T-cell (primary cell): ENCODE data around the gene RIMS3. TPM values are rescaled to one million over a fixed set of nuclear protein-coding genes. Genes with fewer than 3 reads are reported as not detected.

Experiments used
- ATAC-seq, 4 experiments: fragments of 200-7000 bp in 3 of 4; fragments of 150-1000 bp in 1 of 4; cut with Tn5 transposase; replicated peaks in 1 of 4; 1 replicate in 3 of 4; 2 replicates in 1 of 4; pipeline ENCODE4 v1.10.0; 2021; ENCODE audit warnings: moderate library complexity in 3 of 4, mild to moderate bottlenecking in 2 of 4, moderate number of reproducible peaks in 1 of 4
- CTCF ChIA-PET, 2 donors: fragments of 300-600 bp; sonication (Branson Sonifier 250); formaldehyde crosslinking; loops; one replicate each; lab custom pipeline; 2022; ENCODE audit warnings: antibody characterized with exemption in 2 of 2; lab: Charles Lee
- POLR2A ChIA-PET, 2 donors: fragments of 300-600 bp; sonication (Branson Sonifier 250); formaldehyde crosslinking; loops; one replicate each; lab custom pipeline; 2022; ENCODE audit warnings: antibody characterized with exemption in 2 of 2; lab: Charles Lee
- DNase-seq, 35 experiments: peaks; one replicate each; pipeline versions ENCODE4 v3.0.0 to v3.0.0-alpha.2; 2013 to 2023
- H3K27ac ChIP-seq: one replicate; pipeline ENCODE4 v1.5.1; 2013; ENCODE audit warnings: low read length
- H3K27me3 ChIP-seq, 2 experiments: replicated peaks in 1 of 2; 1 replicate in 1 of 2; 2 replicates in 1 of 2; pipeline versions ENCODE4 v1.6.1 to v1.7.0; 2013; ENCODE audit warnings: low read length in 1 of 2, mixed read lengths in 1 of 2; ENCODE audit not compliant: control insufficient read depth in 2 of 2, insufficient read depth in 2 of 2; ENCODE audit errors: extremely low read depth in 1 of 2
- H3K36me3 ChIP-seq, 2 donors: 1 replicate in 1 of 2; 2 replicates in 1 of 2; pipeline versions ENCODE4 v1.6.1 to v1.7.0; 2013; ENCODE audit warnings: low read length in 1 of 2; ENCODE audit not compliant: control insufficient read depth in 2 of 2, insufficient read depth in 1 of 2; ENCODE audit errors: extremely low read depth in 1 of 2
- H3K4me1 ChIP-seq, 2 experiments: 1 replicate in 1 of 2; 2 replicates in 1 of 2; pipeline versions ENCODE4 v1.6.1 to v1.7.0; 2013; ENCODE audit warnings: low read length in 2 of 2, mixed read lengths in 1 of 2; ENCODE audit not compliant: insufficient read depth in 2 of 2, control insufficient read depth in 1 of 2; ENCODE audit errors: extremely low read depth in 1 of 2
- H3K4me3 ChIP-seq, 2 donors: 1 replicate in 1 of 2; 2 replicates in 1 of 2; pipeline versions ENCODE4 v1.5.1 to v1.7.0; 2013; ENCODE audit warnings: mild to moderate bottlenecking in 2 of 2, low read length in 1 of 2, moderate library complexity in 1 of 2; ENCODE audit not compliant: control insufficient read depth in 1 of 2; ENCODE audit errors: extremely low read depth in 1 of 2
- H3K9me3 ChIP-seq: 2 replicates; pipeline ENCODE4 v1.7.0; 2013
- H3K27ac Mint-ChIP-seq, 2 donors: one replicate each; pipeline ENCODE4 v1.8.0; 2020 to 2021; ENCODE audit warnings: mild to moderate bottlenecking in 2 of 2, mixed read lengths in 2 of 2
- H3K27me3 Mint-ChIP-seq, 2 donors: one replicate each; pipeline ENCODE4 v1.8.0; 2021 to 2022; ENCODE audit warnings: mixed read lengths in 2 of 2
- H3K36me3 Mint-ChIP-seq: one replicate; pipeline ENCODE4 v1.8.0; 2021; ENCODE audit warnings: mixed read lengths
- H3K4me1 Mint-ChIP-seq, 3 donors: one replicate each; pipeline ENCODE4 v1.8.0; 2020 to 2022; ENCODE audit warnings: mixed read lengths in 3 of 3, mild to moderate bottlenecking in 1 of 3
- H3K4me3 Mint-ChIP-seq, 3 donors: one replicate each; pipeline ENCODE4 v1.8.0; 2020 to 2022; ENCODE audit warnings: mild to moderate bottlenecking in 3 of 3, mixed read lengths in 3 of 3, moderate library complexity in 3 of 3
- H3K9me3 Mint-ChIP-seq, 3 donors: one replicate each; pipeline ENCODE4 v1.8.0; 2020 to 2022; ENCODE audit warnings: mixed read lengths in 3 of 3
- WGBS: methylation state at CpG from one replicate; pipeline ENCODE4 v1.1.5; 2013; ENCODE audit warnings: missing lambda C conversion rate; ENCODE audit not compliant: insufficient coverage; 5-methylcytosine and 5-hydroxymethylcytosine counted together
- total RNA-seq, 35 experiments: library from RNA in 6 of 35; stranded (reverse) in 6 of 35; fragments of 120-200 nt in 1 of 35; gene quantifications; one replicate each; pipeline versions ENCODE4 v1.2.1 to v1.2.4 and lab custom pipeline; 2013 to 2026

RIMS3 gene
- total RNA-seq, 5 donors from 2014 or later (not counting 1 experiment from before 2014, with no cell fraction given) = 1.8 to 3.0 (median 2.3) TPM

DNA sequence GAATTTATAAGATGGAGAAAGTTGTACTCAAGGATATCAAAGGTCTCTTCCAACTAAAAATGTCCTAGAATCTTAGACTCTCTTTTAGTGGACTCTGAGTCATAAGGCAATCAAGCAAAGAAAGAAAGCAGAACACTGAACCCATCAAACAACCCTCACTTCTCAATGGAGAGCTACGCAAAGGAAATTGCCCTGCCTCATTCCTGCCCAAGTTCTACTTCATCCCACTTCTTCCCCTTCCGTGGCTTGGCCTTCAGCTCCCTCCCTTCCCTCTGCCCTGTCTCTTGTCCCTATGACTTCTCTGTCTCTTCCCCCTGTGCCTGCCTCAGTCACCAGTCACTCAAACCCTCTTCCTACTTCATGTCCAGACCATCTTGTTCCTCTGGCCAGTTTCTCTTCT is 58.5 kb downstream of the RIMS3 start:
- H3K4me1 Mint-ChIP-seq = no peaks in the 10 kb centered on the region
- DNase-seq (no peak), ATAC-seq (no peak)
- H3K9me3 ChIP-seq = no peaks in the 10 kb centered on the region
- H3K27me3 Mint-ChIP-seq = peaks cover 5 to 6% of the 10 kb centered on the region in 2 donors
- H3K36me3 Mint-ChIP-seq = no peaks in the 10 kb centered on the region
- peaks cover 0 to 3% of the 10 kb centered on the region in 2 experiments for H3K27me3 ChIP-seq
- ChIA-PET CTCF (no interaction called here), POLR2A (no interaction called here)
- H3K4me3 Mint-ChIP-seq = no peak overlapping the region
- 80% methylated on average over 2 of the region's 2 CpGs for WGBS
- H3K4me3 ChIP-seq = no peak overlapping the region
- no peak overlapping the region for H3K27ac Mint-ChIP-seq
- no peak overlapping the region for H3K27ac ChIP-seq
- H3K9me3 Mint-ChIP-seq = no peaks in the 10 kb centered on the region
- no peaks in the 10 kb centered on the region for H3K36me3 ChIP-seq
- H3K4me1 ChIP-seq = no peaks in the 10 kb centered on the region

DNA sequence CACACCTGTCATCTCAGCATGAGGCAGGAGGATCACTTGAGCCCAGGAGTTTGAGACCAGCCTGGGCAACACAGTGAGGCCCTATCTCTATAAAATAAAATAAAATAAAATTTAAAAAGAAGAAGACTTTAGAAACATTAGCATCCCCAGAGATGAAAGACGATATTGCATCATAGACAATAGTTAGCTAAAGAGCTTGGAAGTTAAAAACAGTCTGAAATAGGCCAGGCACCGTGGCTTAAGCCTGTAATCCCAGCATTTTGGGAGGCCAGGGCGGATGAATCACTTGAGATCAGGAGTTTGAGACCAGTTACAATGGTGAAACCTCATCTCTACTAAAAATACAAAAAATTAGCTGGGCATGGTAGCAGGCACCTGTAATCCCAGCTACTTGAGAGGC is 59.3 kb downstream of the RIMS3 start:
- H3K36me3 ChIP-seq = no peaks in the 10 kb centered on the region
- H3K27ac ChIP-seq = no peak overlapping the region
- H3K9me3 ChIP-seq = no peaks in the 10 kb centered on the region
- Mint-ChIP-seq H3K4me3 (no peak overlapping the region), H3K36me3 (no peaks in the 10 kb centered on the region), H3K27ac (no peak overlapping the region), H3K9me3 (no peaks in the 10 kb centered on the region), H3K27me3 (peaks cover 4 to 6% of the 10 kb centered on the region in 2 donors), H3K4me1 (no peaks in the 10 kb centered on the region)
- H3K4me3 ChIP-seq = no peak overlapping the region
- POLR2A ChIA-PET = no interaction called here
- no peak for ATAC-seq
- H3K4me1 ChIP-seq = no peaks in the 10 kb centered on the region
- WGBS = 40% methylated on average over 1 of the region's 3 CpGs
- CTCF ChIA-PET = interaction anchor here in 1 of 2 donors (0.7 kb wide), 1 partner anchor 299 kb away, joined by 3 read pairs; no protein-coding TSS in a partner anchor
- H3K27me3 ChIP-seq = peaks cover 0 to 3% of the 10 kb centered on the region in 2 experiments
- DNase-seq = no peak

DNA sequence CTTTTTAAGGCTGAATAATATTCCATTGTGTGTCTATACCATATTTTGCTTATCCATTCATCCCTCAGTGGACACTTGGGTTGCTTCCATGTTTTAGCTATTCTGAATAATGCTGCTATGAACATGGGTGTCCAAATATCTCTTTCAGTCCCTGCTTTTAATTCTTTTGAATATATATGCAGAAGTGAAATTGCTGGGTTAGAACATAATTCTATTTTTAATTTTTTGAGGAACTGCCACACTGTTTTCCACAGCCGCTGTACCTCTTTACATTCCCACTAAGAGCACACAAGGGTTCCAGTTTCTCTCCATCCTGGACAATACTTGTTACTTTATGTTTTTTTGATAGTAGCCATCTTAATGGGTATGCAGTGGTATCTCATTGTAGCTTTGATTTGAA is 65.6 kb downstream of the RIMS3 start:
- Histone ChIP-seq H3K4me1 (no peaks in the 10 kb centered on the region), H3K4me3 (no peak overlapping the region), H3K36me3 (no peaks in the 10 kb centered on the region), H3K9me3 (no peaks in the 10 kb centered on the region), H3K27ac (no peak overlapping the region), H3K27me3 (peaks cover 0 to 18% of the 10 kb centered on the region in 2 experiments)
- ChIA-PET CTCF (interaction anchor here in 1 of 2 donors (0.5 kb wide), 1 partner anchor 175 kb away, joined by 3 read pairs; no protein-coding TSS in a partner anchor), POLR2A (interaction anchor here in 1 of 2 donors (0.6 kb wide), 1 partner anchor 1099 kb away, joined by 10 read pairs; no protein-coding TSS in a partner anchor)
- Mint-ChIP-seq H3K4me1 (no peaks in the 10 kb centered on the region), H3K9me3 (no peaks in the 10 kb centered on the region), H3K4me3 (no peak overlapping the region), H3K27me3 (peaks cover 4 to 6% of the 10 kb centered on the region in 2 donors), H3K27ac (no peak overlapping the region), H3K36me3 (no peaks in the 10 kb centered on the region)
- DNase-seq = no peak
- ATAC-seq = no peak
- WGBS = no CpG with 5 or more reads among the region's 1 CpG

DNA sequence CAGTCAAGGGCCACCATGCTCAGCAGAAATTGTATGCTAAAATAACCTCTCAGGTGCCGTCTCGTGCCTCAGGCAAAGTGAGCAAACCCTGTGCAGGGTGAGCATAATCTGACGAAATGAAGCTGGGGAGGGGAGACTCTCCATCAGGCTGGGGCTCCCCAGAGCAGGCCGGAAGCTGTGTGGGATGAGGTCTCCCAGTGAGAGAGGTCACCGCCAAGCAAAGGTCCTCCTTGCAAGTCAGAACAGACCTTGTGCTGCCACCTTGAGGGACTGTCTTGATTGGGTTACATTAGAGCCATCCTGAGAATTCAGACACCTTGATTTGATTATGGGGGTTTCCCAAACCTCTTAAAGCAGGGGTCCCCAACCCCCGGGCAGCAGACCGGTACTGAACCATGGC is 69.9 kb downstream of the RIMS3 start:
- no peak overlapping the region for H3K27ac ChIP-seq
- Mint-ChIP-seq H3K27ac (no peak overlapping the region), H3K27me3 (peaks cover 3 to 9% of the 10 kb centered on the region in 2 donors), H3K4me1 (peaks cover 6 to 11% (median 8%) of the 10 kb centered on the region in 3 donors), H3K36me3 (no peaks in the 10 kb centered on the region), H3K9me3 (no peaks in the 10 kb centered on the region), H3K4me3 (no peak overlapping the region)
- ChIA-PET CTCF (no interaction called here), POLR2A (interaction anchor here in 1 of 2 donors (0.6 kb wide), 1 partner anchor 464 kb away, joined by 13 read pairs; no protein-coding TSS in a partner anchor)
- H3K27me3 ChIP-seq = peaks cover 0 to 15% of the 10 kb centered on the region in 2 experiments
- H3K36me3 ChIP-seq = no peaks in the 10 kb centered on the region
- ATAC-seq = no peak
- no peaks in the 10 kb centered on the region for H3K9me3 ChIP-seq
- DNase-seq = no peak
- 70% methylated on average over 4 of the region's 7 CpGs for WGBS
- no peak overlapping the region for H3K4me3 ChIP-seq
- no peaks in the 10 kb centered on the region for H3K4me1 ChIP-seq

DNA sequence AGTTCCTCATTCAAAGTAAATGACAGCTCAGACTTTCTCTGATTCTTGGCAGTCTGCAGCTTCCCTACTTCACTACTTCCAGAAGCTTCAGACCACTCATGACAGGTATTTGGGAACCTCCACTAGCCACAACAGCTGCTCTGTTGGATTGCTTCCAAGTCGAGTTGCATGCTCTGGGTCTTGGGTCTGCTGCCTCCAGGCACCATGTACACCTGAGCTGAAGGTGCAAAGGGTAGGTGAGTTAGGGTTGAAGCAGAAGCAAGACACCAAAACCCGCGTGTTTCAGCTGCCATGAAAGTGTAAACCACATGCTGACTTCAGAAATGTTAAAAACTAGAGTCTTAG is 71.3 kb downstream of the RIMS3 start:
- Histone ChIP-seq H3K36me3 (no peaks in the 10 kb centered on the region), H3K4me3 (no peak overlapping the region), H3K9me3 (no peaks in the 10 kb centered on the region), H3K27ac (no peak overlapping the region), H3K27me3 (peaks cover 0 to 15% of the 10 kb centered on the region in 2 experiments), H3K4me1 (no peaks in the 10 kb centered on the region)
- H3K27ac Mint-ChIP-seq = no peak overlapping the region
- 46% methylated on average over 3 of the region's 3 CpGs for WGBS
- H3K4me3 Mint-ChIP-seq = no peak overlapping the region
- H3K4me1 Mint-ChIP-seq = peaks cover 6 to 11% (median 8%) of the 10 kb centered on the region in 3 donors
- ATAC-seq = no peak
- no peaks in the 10 kb centered on the region for H3K9me3 Mint-ChIP-seq
- no peaks in the 10 kb centered on the region for H3K36me3 Mint-ChIP-seq
- ChIA-PET CTCF (no interaction called here), POLR2A (interaction anchor here (0.5 to 0.6 kb wide), 2 partner anchors 590 to 860 kb away, joined by 3 to 13 read pairs; no protein-coding TSS in a partner anchor)
- no peak for DNase-seq
- peaks cover 3 to 9% of the 10 kb centered on the region in 2 donors for H3K27me3 Mint-ChIP-seq

DNA sequence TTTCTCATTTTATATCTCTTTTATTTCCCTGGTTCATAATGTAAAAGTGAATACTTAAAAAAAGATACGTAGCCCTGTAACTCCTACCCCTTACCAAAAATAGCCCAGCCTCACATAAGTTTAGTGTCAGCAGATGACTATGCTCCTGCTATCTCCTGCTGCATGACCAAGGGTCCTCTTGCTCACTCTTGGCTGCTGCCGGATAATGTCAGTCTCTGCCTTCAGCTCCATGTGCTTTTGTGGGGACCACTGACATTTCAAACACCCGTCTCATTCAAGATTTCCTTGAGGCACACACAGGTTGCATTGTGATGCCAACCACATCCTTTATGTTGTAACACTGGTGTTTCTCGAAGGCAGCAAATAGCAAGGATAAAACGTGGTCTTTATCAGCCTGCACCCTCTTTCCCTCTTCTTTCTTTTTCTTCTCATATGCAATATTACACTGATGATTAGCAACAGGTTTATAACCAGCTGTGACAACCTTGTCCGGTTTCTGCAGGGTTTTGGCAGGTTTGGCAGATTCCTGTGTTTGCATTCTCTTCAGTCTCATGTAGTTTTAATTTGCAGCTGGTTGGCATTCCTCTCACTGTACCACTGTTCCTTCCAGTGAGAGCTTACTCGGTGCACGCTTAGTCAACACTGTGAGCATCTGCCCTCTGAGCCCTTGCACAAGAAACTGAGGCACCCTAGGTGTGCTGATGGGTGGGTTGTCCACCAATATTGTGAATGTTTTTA is 71.9 kb downstream of the RIMS3 start:
- Histone ChIP-seq H3K36me3 (no peaks in the 10 kb centered on the region), H3K4me3 (no peak overlapping the region), H3K4me1 (no peaks in the 10 kb centered on the region), H3K9me3 (no peaks in the 10 kb centered on the region), H3K27ac (no peak overlapping the region), H3K27me3 (peaks cover 0 to 15% of the 10 kb centered on the region in 2 experiments)
- no peaks in the 10 kb centered on the region for H3K9me3 Mint-ChIP-seq
- ChIA-PET CTCF (no interaction called here), POLR2A (interaction anchor here (0.5 to 0.6 kb wide), 2 partner anchors 589 to 860 kb away, joined by 3 to 13 read pairs; no protein-coding TSS in a partner anchor)
- WGBS = 37% methylated on average over 5 of the region's 8 CpGs
- H3K27me3 Mint-ChIP-seq = peaks cover 3 to 9% of the 10 kb centered on the region in 2 donors
- H3K36me3 Mint-ChIP-seq = no peaks in the 10 kb centered on the region
- no peak for ATAC-seq
- no peak for DNase-seq
- peaks cover 6 to 11% (median 8%) of the 10 kb centered on the region in 3 donors for H3K4me1 Mint-ChIP-seq
- no peak overlapping the region for H3K27ac Mint-ChIP-seq
- H3K4me3 Mint-ChIP-seq = no peak overlapping the region
